ENCODE measurements around the gene MAD2L1. TPM values are rescaled to one million over a fixed set of nuclear protein-coding genes. Genes with fewer than 3 reads are reported as not detected.

MAD2L1 gene
- total and polyA plus RNA-seq, 2 of the 4 experiments (the other 2 are of a cell fraction): 13.6 to 15.2 TPM

- TF ChIP-seq RCOR1 (IDR thresholded peaks at IDR 0.05; ENCODE audit: insufficient replicate concordance, low read length) (no peak), NFE2L2 (IDR thresholded peaks at IDR 0.05; ENCODE audit: low read depth, low read length) (no peak; the same call in 1 of the 2 replicates), SMC3 (IDR thresholded peaks at IDR 0.05; ENCODE audit: low read depth, low read length) (no peak), CEBPB (IDR thresholded peaks at IDR 0.05; ENCODE audit: low read depth, low read length) (no peak), BHLHE40 (IDR thresholded peaks at IDR 0.05; ENCODE audit: low read depth, low read length) (no peak)
Observed at GRCh38 chr4:120066517-120067340, at the start of gene MAD2L1 (continued).

- H2AFZ ChIP-seq (replicated peaks; ENCODE audit: low read length, poor library complexity): no peak overlapping the region
- no peaks in the 10 kb centered on the region for H3K36me3 ChIP-seq (ENCODE audit: control insufficient read depth, insufficient read depth, low read length)
- H2BK120ac ChIP-seq (ENCODE audit: low read depth, low read length): no peak overlapping the region
- no peak overlapping the region for H2BK5ac ChIP-seq (ENCODE audit: low read depth, low read length, poor library complexity, severe bottlenecking)
- no peaks in the 10 kb centered on the region; the same call in 1 of the 2 replicates for H3K27me3 ChIP-seq (ENCODE audit: control insufficient read depth, insufficient read depth, low read length)
- BruUV-seq (replicated peaks): no TSS peak
- no peak overlapping the region for H3K27ac ChIP-seq (ENCODE audit: insufficient read depth, low read length)
- no peak overlapping the region for H3K56ac ChIP-seq (ENCODE audit: extremely low read depth, insufficient read depth, low read length)
- POLR2A ChIA-PET (ENCODE audit: unreplicated experiment): no interaction called here
- H3K23ac ChIP-seq (ENCODE audit: low read depth, low read length): no peak overlapping the region
- no peak overlapping the region for H3K14ac ChIP-seq (replicated peaks; ENCODE audit: low read depth, low read length)
- no peak overlapping the region for H4K8ac ChIP-seq (ENCODE audit: low read depth in 2 of 2, low read length in 2 of 2)
- H2BK20ac ChIP-seq (ENCODE audit: low read depth, low read length): no peak overlapping the region
- H3K4me2 ChIP-seq (ENCODE audit: low read depth, low read length): no peak overlapping the region
- no peaks in the 10 kb centered on the region for H3K9me3 ChIP-seq (ENCODE audit: control insufficient read depth, insufficient read depth, low read length)
- no peaks in the 10 kb centered on the region for H3K4me1 ChIP-seq (ENCODE audit: control insufficient read depth, insufficient read depth, low read length)
- intact Hi-C loops (cut with micrococcal nuclease): no loop called here
- no peak overlapping the region for H3K4me3 ChIP-seq (ENCODE audit: insufficient read depth, low read depth, low read length)
- no peak overlapping the region for H3K18ac ChIP-seq (ENCODE audit: low read depth, low read length)
- H3K4ac ChIP-seq (ENCODE audit: low read depth, low read length): no peak overlapping the region
- no peak overlapping the region for H2AK9ac ChIP-seq (replicated peaks; ENCODE audit: low read depth, low read length, poor library complexity)
- in situ Hi-C loops (cut with MboI; ENCODE audit: low sequenced_read_pairs): no loop called here
- no peaks in the 10 kb centered on the region for H4K20me1 ChIP-seq (ENCODE audit: insufficient read depth, low read length)
- no peak overlapping the region for H2AK5ac ChIP-seq (ENCODE audit: low read depth, low read length)
- no CpG with 5 or more reads among the region's 1 CpG for WGBS, 2 experiments (ENCODE audit: extremely low coverage in 2 of 2, insufficient read length in 1 of 2)
- no peak overlapping the region for H4K5ac ChIP-seq (ENCODE audit: low read depth, low read length)
- H3K9me1 ChIP-seq (ENCODE audit: insufficient read depth, low read length): no peaks in the 10 kb centered on the region; the same call in 1 of the 2 replicates
- dilution Hi-C loops (cut with HindIII; ENCODE audit: low sequenced_read_pairs, unreplicated experiment): no loop called here
- H3K79me1 ChIP-seq (ENCODE audit: low read depth in 1 of 2, low read length in 2 of 2): no peaks in the 10 kb centered on the region
- no peak overlapping the region for H4K91ac ChIP-seq (ENCODE audit: insufficient read depth, low read depth, low read length)
- DNase-seq: no peak
- ATAC-seq (ENCODE audit: low read depth): no peak
- no peak overlapping the region for H2BK15ac ChIP-seq (ENCODE audit: low read depth, low read length)
- TF ChIP-seq MAFK (IDR thresholded peaks at IDR 0.05; ENCODE audit: low read depth, low read length): peak; percentile 98
- TF ChIP-seq RFX5 (IDR thresholded peaks at IDR 0.05; ENCODE audit: low read depth, low read length): no peak
- no peak overlapping the region for H3K9ac ChIP-seq (ENCODE audit: low read depth, low read length)
- CTCF ChIA-PET: no interaction called here
Observed at GRCh38 chr4:120111745-120112144, 45.1 kb upstream of the MAD2L1 start.

Data from IMR-90 (cell line).